DND-41 (cell line): ENCODE results near the gene MACROD2.

Experiments
- EZH2 ChIP-seq: IDR thresholded peaks from 3 replicates; pipeline ENCODE4 v1.6.1; 2012; ENCODE audit warnings: borderline replicate concordance, low read depth, mild to moderate bottlenecking, moderate library complexity, low read length, inconsistent platforms; ENCODE audit not compliant: severe bottlenecking
- TF ChIP-seq, protein P1 (sequence below): IDR thresholded peaks from 2 replicates; pipeline ENCODE4 v1.5.1; 2012; ENCODE audit warnings: borderline replicate concordance, low read length, moderate library complexity, mild to moderate bottlenecking; ENCODE audit not compliant: poor library complexity, severe bottlenecking; ENCODE audit errors: extremely low read depth

DNA sequence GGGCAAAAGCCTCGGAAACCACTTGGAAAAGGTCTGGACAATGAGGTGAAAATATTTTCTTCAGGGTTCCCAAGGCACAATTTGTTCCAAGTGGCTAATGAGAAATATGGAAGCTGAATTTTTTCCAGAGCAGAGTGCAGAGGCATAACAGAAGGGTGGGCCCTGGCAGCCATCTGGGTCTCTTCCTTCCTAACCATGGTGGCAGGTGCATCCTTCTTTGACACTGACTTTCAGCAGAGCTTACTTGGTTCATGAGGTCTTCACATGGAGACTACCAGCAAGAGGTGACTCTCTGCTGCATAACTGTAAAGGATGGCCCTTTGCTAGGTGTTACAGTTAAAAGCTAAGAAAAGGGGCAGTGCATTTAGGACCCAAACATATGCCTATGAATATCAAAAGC lies 2055.1 kb downstream of the MACROD2 start:
- TF ChIP-seq, protein P1, sequence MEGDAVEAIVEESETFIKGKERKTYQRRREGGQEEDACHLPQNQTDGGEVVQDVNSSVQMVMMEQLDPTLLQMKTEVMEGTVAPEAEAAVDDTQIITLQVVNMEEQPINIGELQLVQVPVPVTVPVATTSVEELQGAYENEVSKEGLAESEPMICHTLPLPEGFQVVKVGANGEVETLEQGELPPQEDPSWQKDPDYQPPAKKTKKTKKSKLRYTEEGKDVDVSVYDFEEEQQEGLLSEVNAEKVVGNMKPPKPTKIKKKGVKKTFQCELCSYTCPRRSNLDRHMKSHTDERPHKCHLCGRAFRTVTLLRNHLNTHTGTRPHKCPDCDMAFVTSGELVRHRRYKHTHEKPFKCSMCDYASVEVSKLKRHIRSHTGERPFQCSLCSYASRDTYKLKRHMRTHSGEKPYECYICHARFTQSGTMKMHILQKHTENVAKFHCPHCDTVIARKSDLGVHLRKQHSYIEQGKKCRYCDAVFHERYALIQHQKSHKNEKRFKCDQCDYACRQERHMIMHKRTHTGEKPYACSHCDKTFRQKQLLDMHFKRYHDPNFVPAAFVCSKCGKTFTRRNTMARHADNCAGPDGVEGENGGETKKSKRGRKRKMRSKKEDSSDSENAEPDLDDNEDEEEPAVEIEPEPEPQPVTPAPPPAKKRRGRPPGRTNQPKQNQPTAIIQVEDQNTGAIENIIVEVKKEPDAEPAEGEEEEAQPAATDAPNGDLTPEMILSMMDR = no peak
- TF ChIP-seq EZH2 = no peak
